Measurements from ENCODE around the gene OSBP2.

GRCh38 chr22:30717331-30717921 is 22.8 kb downstream of the OSBP2 start:
- no peak for TF ChIP-seq POLR2A (IDR thresholded peaks at IDR 0.05)
- TF ChIP-seq CTCF (IDR thresholded peaks at IDR 0.05), result no peak
